Uterus (tissue), 4 donors: ENCODE measurements around the gene VAC14. TPM values are rescaled to one million over a fixed set of nuclear protein-coding genes. Genes with fewer than 3 reads are reported as not detected.
"Not testable (repeated sequence)": the region's sequence is repeated elsewhere in the genome, so short reads cannot be mapped to it uniquely, and the experiment has no call there.

Experiments used
- DNase-seq, 2 donors: peaks; one replicate each; pipeline ENCODE4 v3.0.0-alpha.2; 2019 to 2020
- H3K27ac ChIP-seq, 2 donors: fragments of 200-600 bp; sonication (generic); 1 replicate in 1 of 2; 2 replicates in 1 of 2; pipeline ENCODE4 v1.5.1; 2016 to 2018
- H3K27me3 ChIP-seq, 2 donors: fragments of 200-600 bp; sonication (generic); one replicate each; pipeline ENCODE4 v1.5.1; 2018 to 2019; ENCODE audit warnings: control low read depth in 1 of 2
- H3K36me3 ChIP-seq, 2 donors: fragments of 200-600 bp; sonication (generic); one replicate each; pipeline ENCODE4 v1.5.1; 2019; ENCODE audit warnings: control low read depth in 1 of 2
- H3K4me1 ChIP-seq, 2 donors: fragments of 200-600 bp; sonication (generic); one replicate each; pipeline ENCODE4 v1.5.1; 2018 to 2019; ENCODE audit warnings: control low read depth in 1 of 2
- H3K4me3 ChIP-seq, 2 donors: fragments of 200-600 bp; sonication (generic); 1 replicate in 1 of 2; 2 replicates in 1 of 2; pipeline ENCODE4 v1.5.1; 2018 to 2019; ENCODE audit warnings: mild to moderate bottlenecking in 1 of 2
- H3K9me3 ChIP-seq, 2 donors: fragments of 200-600 bp; sonication (generic); one replicate each; pipeline ENCODE4 v1.5.1; 2019; ENCODE audit warnings: control low read depth in 1 of 2
- POLR2A ChIP-seq, 2 donors: fragments of 450-650 bp; IDR thresholded peaks; one replicate each; pipeline ENCODE4 v1.6.1; 2016; ENCODE audit warnings: antibody characterized with exemption in 2 of 2, mild to moderate bottlenecking in 1 of 2, moderate library complexity in 1 of 2
- intact Hi-C: fragments of 100-400 bp; cut with DNase I; formaldehyde crosslinking; loops from one replicate; pipeline ENCODE4 v1.15.1; 2023; ENCODE audit warnings: low total_unique reads
- total RNA-seq, 4 donors: library from RNA; depleted of rRNA in 3 of 4; stranded (reverse); fragments of >200 nt in 3 of 4; gene quantifications; one replicate each; pipeline versions ENCODE4 v1.1.0 to v1.2.4, GENCODE V29; 2014 to 2023
- TF ChIP-seq, protein P1 (sequence below), 4 experiments: fragments of 200-600 bp in 2 of 4; fragments of 450-650 bp in 2 of 4; sonication (generic) in 2 of 4; IDR thresholded peaks; one replicate each; pipeline ENCODE4 v1.5.1; 2016 to 2019; ENCODE audit warnings: antibody characterized with exemption in 4 of 4, mild to moderate bottlenecking in 2 of 4, moderate library complexity in 1 of 4
- donor health status: DM: yes; HTN: yes; CAD: no.

Gene VAC14
- total RNA-seq, 4 donors from 2014 or later = 4.7 to 30.6 (median 17.4) TPM

DNA sequence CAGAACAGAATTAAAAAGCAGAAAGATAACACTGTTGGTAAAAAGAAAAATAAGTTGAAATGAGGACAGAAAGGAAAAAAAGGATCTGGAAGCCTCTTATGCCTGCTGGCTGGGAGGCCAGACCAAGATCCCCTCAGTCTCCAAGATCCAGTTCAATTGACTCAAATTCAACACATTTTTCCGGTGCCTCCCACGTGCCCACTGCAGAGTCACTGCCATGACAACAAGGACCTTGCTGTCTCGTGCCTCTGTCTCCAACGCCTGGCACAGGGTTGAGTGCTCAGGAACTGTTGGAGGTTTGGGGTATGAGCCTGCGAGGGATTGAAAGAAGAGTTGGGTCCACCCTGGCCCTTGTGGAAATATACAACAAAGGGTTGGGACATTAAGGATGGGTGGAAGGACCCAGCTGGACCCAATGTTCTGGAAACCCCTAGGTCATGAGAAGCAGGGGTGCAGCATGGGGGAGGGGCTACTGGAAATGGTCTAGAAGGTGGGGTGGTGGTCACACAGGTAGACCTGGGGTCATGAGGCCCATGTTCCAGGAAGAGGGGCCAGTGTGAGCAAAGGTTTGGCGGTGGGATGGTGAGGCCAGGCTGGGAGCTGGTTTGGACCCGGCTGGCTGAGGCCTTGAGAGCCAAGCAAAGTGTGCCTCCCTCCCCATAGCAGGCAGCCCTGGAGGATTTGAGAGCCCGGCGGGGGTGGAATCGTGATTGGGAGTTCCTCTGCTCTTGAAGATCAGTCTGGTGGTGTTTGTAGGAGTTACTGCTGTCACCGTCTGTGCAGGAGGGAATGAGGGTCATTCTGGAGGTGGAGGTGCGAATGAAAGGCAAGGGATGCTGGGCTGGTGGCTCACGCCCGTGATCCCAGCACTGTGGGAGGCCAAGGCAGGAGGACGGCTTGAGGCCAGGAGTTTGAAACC, 153.3 kb downstream of the VAC14 start:
- Histone ChIP-seq H3K27me3 (no peaks in the 10 kb centered on the region), H3K27ac (no peak overlapping the region), H3K36me3 (no peaks in the 10 kb centered on the region), H3K9me3 (no peaks in the 10 kb centered on the region), H3K4me1 (no peaks in the 10 kb centered on the region), H3K4me3 (no peak overlapping the region)
- DNase-seq = no peak
- TF ChIP-seq, protein P1, sequence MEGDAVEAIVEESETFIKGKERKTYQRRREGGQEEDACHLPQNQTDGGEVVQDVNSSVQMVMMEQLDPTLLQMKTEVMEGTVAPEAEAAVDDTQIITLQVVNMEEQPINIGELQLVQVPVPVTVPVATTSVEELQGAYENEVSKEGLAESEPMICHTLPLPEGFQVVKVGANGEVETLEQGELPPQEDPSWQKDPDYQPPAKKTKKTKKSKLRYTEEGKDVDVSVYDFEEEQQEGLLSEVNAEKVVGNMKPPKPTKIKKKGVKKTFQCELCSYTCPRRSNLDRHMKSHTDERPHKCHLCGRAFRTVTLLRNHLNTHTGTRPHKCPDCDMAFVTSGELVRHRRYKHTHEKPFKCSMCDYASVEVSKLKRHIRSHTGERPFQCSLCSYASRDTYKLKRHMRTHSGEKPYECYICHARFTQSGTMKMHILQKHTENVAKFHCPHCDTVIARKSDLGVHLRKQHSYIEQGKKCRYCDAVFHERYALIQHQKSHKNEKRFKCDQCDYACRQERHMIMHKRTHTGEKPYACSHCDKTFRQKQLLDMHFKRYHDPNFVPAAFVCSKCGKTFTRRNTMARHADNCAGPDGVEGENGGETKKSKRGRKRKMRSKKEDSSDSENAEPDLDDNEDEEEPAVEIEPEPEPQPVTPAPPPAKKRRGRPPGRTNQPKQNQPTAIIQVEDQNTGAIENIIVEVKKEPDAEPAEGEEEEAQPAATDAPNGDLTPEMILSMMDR (IDR thresholded peaks at IDR 0.05) = no peak
- no peak for TF ChIP-seq POLR2A (IDR thresholded peaks at IDR 0.05)
- intact Hi-C loops = no loop called here

DNA sequence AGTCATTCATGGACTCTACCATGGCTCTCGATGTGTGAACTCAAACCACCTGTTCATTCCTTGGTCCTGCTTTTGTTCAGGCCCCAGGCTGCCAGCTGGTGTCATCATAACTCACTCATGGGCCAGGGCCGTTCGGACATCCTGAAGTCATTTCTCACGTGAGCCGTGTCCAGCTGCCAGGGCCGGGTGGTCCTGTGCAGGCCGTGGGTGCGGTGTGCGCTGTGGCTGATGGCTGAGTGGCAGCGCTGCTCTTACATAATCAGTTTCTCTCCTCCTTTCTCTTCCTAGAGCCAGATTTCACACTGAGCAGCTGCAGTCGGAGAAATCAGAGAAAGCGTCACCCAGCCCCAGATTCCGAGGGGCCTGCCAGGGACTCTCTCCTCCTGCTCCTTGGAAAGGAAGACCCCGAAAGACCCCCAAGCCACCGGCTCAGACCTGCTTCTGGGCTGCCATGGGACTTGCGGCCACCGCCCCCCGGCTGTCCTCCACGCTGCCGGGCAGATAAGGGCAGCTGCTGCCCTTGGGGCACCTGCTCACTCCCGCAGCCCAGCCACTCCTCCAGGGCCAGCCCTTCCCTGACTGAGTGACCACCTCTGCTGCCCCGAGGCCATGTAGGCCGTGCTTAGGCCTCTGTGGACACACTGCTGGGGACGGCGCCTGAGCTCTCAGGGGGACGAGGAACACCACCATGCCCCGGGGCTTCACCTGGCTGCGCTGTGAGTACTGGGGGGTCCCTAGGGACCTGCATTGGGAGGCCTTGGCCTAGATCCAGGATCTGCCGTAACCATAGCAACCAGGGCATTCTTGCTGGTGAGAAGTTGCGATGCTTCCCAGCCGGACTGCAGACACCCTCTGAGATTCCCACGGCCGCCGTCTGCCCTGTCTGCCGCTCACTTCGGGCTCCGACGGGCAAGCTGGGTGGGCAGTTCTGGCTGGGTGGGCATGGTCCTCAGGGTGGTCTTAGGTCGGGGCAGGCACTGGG, 154.4 kb downstream of the VAC14 start, which contains the start of gene IL34:
Gene IL34 (plus strand): TSS at position 300 of the 982 bp plus-strand sequence. CDS start 389 bp downstream, at position 689.
- H3K4me3 ChIP-seq = no peak within 1 kb of the TSS
- intact Hi-C loops = no loop called here
- no peaks in the 10 kb centered on the region for H3K27me3 ChIP-seq
- no peaks in the 10 kb centered on the region for H3K9me3 ChIP-seq
- TF ChIP-seq, protein P1 (IDR thresholded peaks at IDR 0.05) = no peak
- no peak for TF ChIP-seq POLR2A (IDR thresholded peaks at IDR 0.05)
- DNase-seq = peak; percentile 28 to 36
- H3K27ac ChIP-seq = peak within 1 kb of the TSS in 1 of 2 donors; percentile 26
- H3K36me3 ChIP-seq = no peaks in the 10 kb centered on the region
- no peaks in the 10 kb centered on the region for H3K4me1 ChIP-seq

DNA sequence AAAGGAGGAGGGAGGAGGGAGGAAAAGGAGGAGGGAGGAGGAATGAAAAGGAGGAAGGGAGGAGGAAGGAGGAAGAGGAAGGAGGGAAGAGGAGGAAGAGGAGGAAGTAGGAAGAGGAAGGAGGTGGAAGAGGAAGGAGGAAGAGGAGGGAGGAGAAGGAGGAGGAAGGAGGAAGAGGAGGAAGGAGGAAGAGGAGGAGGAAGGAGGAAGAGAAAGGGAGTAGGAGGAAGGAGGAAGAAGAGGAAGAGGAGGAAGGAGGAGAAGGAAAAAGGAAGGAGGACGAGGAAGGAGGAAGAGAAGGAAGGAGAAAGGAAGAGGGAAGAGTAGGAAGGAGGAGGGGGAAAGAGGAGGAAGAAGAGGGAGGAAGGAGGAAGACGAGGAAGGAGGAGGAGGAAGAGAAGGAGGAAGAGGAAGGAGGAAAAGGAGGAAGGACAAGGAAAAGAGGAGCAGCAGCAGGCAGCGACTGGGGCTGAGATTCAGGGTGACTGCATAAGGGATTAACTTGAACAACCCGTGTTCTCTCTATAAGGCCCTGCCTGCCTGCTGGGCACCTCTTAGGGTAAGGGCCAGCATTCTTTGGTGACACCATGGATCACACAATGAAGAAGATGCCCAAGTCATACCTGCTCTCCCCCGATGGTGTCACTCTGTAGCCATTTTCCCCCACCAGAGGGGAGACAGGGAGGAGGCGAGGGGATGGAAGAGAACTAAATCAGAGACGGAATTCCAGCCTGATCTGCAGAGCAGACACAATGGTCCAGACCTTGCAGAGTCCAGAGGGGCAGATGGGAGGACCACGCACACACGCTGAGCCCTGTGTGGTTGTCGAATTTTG, 156.0 kb downstream of the VAC14 start:
- DNase-seq = no peak
- H3K4me1 ChIP-seq = no peaks in the 10 kb centered on the region
- intact Hi-C loops = no loop called here
- no peaks in the 10 kb centered on the region for H3K27me3 ChIP-seq
- H3K36me3 ChIP-seq = no peaks in the 10 kb centered on the region
- H3K4me3 ChIP-seq = no peak overlapping the region
- no peaks in the 10 kb centered on the region for H3K9me3 ChIP-seq
- H3K27ac ChIP-seq = no peak overlapping the region
- TF ChIP-seq, protein P1 (IDR thresholded peaks at IDR 0.05) = no peak
- TF ChIP-seq POLR2A (IDR thresholded peaks at IDR 0.05) = no peak

DNA sequence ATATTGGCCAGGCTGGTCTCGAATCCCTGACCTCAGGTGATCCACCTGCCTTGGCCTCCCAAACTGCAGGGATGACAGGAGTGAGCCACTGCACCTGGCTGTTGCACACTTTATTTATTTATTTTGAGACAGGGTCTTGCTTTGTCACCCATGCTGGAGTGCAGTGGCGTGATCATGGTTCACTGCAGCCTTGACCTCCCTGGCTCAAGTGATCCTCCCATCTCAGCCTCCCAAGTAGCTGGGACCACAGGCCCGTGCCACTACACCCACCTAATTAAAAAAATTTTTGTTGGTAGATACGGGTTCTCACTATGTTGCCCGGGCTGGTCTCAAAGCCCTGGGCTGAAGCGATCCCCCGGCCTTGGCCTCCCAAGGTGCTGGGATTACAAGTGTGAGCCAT, 157.7 kb downstream of the VAC14 start:
- DNase-seq, H3K4me3 ChIP-seq, H3K27me3 ChIP-seq, H3K27ac ChIP-seq, H3K9me3 ChIP-seq, H3K4me1 ChIP-seq, intact Hi-C loops, H3K36me3 ChIP-seq: not testable (repeated sequence)

DNA sequence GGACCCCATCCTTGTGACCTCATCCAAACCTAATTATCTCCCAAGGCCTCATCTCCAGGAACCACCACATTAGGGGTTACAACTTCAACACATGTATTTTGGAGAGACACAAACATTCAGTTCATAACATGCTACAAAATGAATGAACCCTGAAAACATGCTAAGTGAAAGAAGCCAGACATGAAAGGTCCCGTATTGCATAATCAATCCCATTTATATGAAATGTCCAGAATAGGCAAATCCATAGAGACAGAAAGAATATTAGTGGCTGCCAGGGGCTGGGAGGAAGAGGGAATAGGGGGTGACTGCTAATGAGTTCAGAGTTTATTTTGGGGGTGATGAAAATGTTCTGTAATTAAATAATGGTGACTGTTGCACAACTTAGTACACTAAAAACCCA, 158.3 kb downstream of the VAC14 start:
- H3K27ac ChIP-seq = no peak overlapping the region
- intact Hi-C loops = no loop called here
- no peak for DNase-seq
- H3K27me3 ChIP-seq = no peaks in the 10 kb centered on the region
- TF ChIP-seq, protein P1 (IDR thresholded peaks at IDR 0.05) = no peak
- no peak for TF ChIP-seq POLR2A (IDR thresholded peaks at IDR 0.05)
- H3K4me1 ChIP-seq = no peaks in the 10 kb centered on the region
- no peak overlapping the region for H3K4me3 ChIP-seq
- no peaks in the 10 kb centered on the region for H3K9me3 ChIP-seq
- H3K36me3 ChIP-seq = no peaks in the 10 kb centered on the region
